IMR-90 (cell line): ENCODE results near the gene KPNA5. TPM values are rescaled to one million over a fixed set of nuclear protein-coding genes. Genes with fewer than 3 reads are reported as not detected.

Source experiments
- ATAC-seq: fragments of 200-7000 bp; cut with Tn5 transposase; 2 replicates; pipeline ENCODE4 v1.9.1; 2020; ENCODE audit warnings: low read depth, mild to moderate bottlenecking, moderate library complexity
- BruUV-seq: library from RNA; stranded (reverse); fragments of 400-500 nt; replicated peaks from 2 replicates; lab custom pipeline; 2021; lab: Mats Ljungman, UMichigan
- CTCF ChIA-PET: fragments of 300-600 bp; formaldehyde crosslinking; extraction: SDS; loops from one replicate; lab custom pipeline; 2021; ENCODE audit warnings: antibody characterized with exemption; lab: Yijun Ruan, JAX
- POLR2A ChIA-PET: fragments of 300-600 bp; sonication (Branson Sonifier 250); formaldehyde crosslinking; loops from one replicate; lab custom pipeline; 2022; ENCODE audit warnings: antibody characterized with exemption; ENCODE audit not compliant: unreplicated experiment; lab: Charles Lee
- DNase-seq: peaks from one replicate; pipeline ENCODE4 v3.0.0; 2013
- H2AFZ ChIP-seq: replicated peaks from 2 replicates; pipeline ENCODE3; 2013; ENCODE audit warnings: low read length, mild to moderate bottlenecking; ENCODE audit not compliant: poor library complexity
- H2AK5ac ChIP-seq: 2 replicates; pipeline ENCODE4 v1.6.1; 2013; ENCODE audit warnings: low read depth, low read length, inconsistent platforms
- H2AK9ac ChIP-seq: replicated peaks from 2 replicates; pipeline ENCODE3; 2013; ENCODE audit warnings: mild to moderate bottlenecking, low read depth, low read length, moderate library complexity; ENCODE audit not compliant: poor library complexity
- H2BK120ac ChIP-seq: 2 replicates; pipeline ENCODE4 v1.6.1; 2013; ENCODE audit warnings: low read depth, low read length, inconsistent platforms
- H2BK15ac ChIP-seq: 3 replicates; pipeline ENCODE4 v1.6.1; 2013; ENCODE audit warnings: low read depth, low read length, inconsistent platforms
- H2BK20ac ChIP-seq: 2 replicates; pipeline ENCODE4 v1.6.1; 2013; ENCODE audit warnings: low read depth, mild to moderate bottlenecking, inconsistent platforms, low read length, moderate library complexity
- H2BK5ac ChIP-seq: 2 replicates; pipeline ENCODE4 v1.6.1; 2013; ENCODE audit warnings: mild to moderate bottlenecking, low read depth, low read length, inconsistent platforms; ENCODE audit not compliant: poor library complexity, severe bottlenecking
- H3K14ac ChIP-seq: replicated peaks from 2 replicates; pipeline ENCODE4 v1.6.1; 2013; ENCODE audit warnings: low read depth, low read length, inconsistent platforms
- H3K18ac ChIP-seq: 2 replicates; pipeline ENCODE4 v1.6.1; 2013; ENCODE audit warnings: low read depth, low read length, control low read depth
- H3K23ac ChIP-seq: 2 replicates; pipeline ENCODE4 v1.6.1; 2013; ENCODE audit warnings: low read depth, low read length, inconsistent platforms
- H3K27ac ChIP-seq: 2 replicates; pipeline ENCODE4 v1.5.1; 2013; ENCODE audit warnings: mild to moderate bottlenecking, control low read depth, low read length; ENCODE audit not compliant: insufficient read depth
- H3K27me3 ChIP-seq: 2 replicates; pipeline ENCODE4 v1.6.1; 2013; ENCODE audit warnings: low read length; ENCODE audit not compliant: control insufficient read depth, insufficient read depth
- H3K36me3 ChIP-seq: 2 replicates; pipeline ENCODE4 v1.6.1; 2013; ENCODE audit warnings: low read length, mixed read lengths; ENCODE audit not compliant: control insufficient read depth, insufficient read depth
- H3K4ac ChIP-seq: 2 replicates; pipeline ENCODE4 v1.6.1; 2013; ENCODE audit warnings: low read depth, low read length, inconsistent platforms
- H3K4me1 ChIP-seq: 2 replicates; pipeline ENCODE4 v1.6.1; 2013; ENCODE audit warnings: low read length, mixed read lengths; ENCODE audit not compliant: control insufficient read depth, insufficient read depth
- H3K4me2 ChIP-seq: 2 replicates; pipeline ENCODE4 v1.6.1; 2013; ENCODE audit warnings: low read depth, mild to moderate bottlenecking, control low read depth, low read length, moderate library complexity
- H3K4me3 ChIP-seq: 2 replicates; pipeline ENCODE4 v1.5.1; 2013; ENCODE audit warnings: low read depth, mild to moderate bottlenecking, control low read depth, low read length, moderate library complexity; ENCODE audit not compliant: insufficient read depth
- H3K56ac ChIP-seq: 2 replicates; pipeline ENCODE4 v1.6.1; 2013; ENCODE audit warnings: low read length, inconsistent platforms; ENCODE audit not compliant: insufficient read depth; ENCODE audit errors: extremely low read depth
- H3K79me1 ChIP-seq, 2 experiments: 2 replicates each; pipeline ENCODE4 v1.6.1; 2013; ENCODE audit warnings: low read length in 2 of 2, inconsistent platforms in 1 of 2, low read depth in 1 of 2
- H3K9ac ChIP-seq: 2 replicates; pipeline ENCODE4 v1.6.1; 2013; ENCODE audit warnings: low read depth, low read length, control low read depth
- H3K9me1 ChIP-seq: 2 replicates; pipeline ENCODE4 v1.6.1; 2013; ENCODE audit warnings: low read length, inconsistent platforms; ENCODE audit not compliant: insufficient read depth
- H3K9me3 ChIP-seq: 2 replicates; pipeline ENCODE4 v1.6.1; 2013; ENCODE audit warnings: low read length; ENCODE audit not compliant: control insufficient read depth, insufficient read depth
- H4K20me1 ChIP-seq: 2 replicates; pipeline ENCODE4 v1.6.1; 2013; ENCODE audit warnings: low read length, inconsistent platforms; ENCODE audit not compliant: insufficient read depth
- H4K5ac ChIP-seq: 2 replicates; pipeline ENCODE4 v1.6.1; 2013; ENCODE audit warnings: mild to moderate bottlenecking, low read depth, low read length, control low read depth
- H4K8ac ChIP-seq, 2 experiments: 2 replicates each; pipeline ENCODE4 v1.6.1; 2013; ENCODE audit warnings: low read depth in 2 of 2, low read length in 2 of 2, control low read depth in 1 of 2, inconsistent platforms in 1 of 2
- H4K91ac ChIP-seq: 2 replicates; pipeline ENCODE4 v1.6.1; 2013; ENCODE audit warnings: low read depth, low read length, inconsistent platforms; ENCODE audit not compliant: insufficient read depth
- BHLHE40 ChIP-seq: fragments of 150-350 bp; IDR thresholded peaks from 2 replicates; pipeline ENCODE4 v1.6.1; 2016; ENCODE audit warnings: mild to moderate bottlenecking, low read depth, low read length
- CEBPB ChIP-seq: IDR thresholded peaks from 2 replicates; pipeline ENCODE4 v1.6.1; 2012; ENCODE audit warnings: low read depth, low read length, improper control_type of control experiment
- CHD1 ChIP-seq: IDR thresholded peaks from 2 replicates; pipeline ENCODE4 v1.6.1; 2012; ENCODE audit warnings: low read depth, low read length, improper control_type of control experiment
- CTCF ChIP-seq: conservative IDR thresholded peaks from 2 replicates; pipeline ENCODE4 v1.5.1; 2012; ENCODE audit warnings: mild to moderate bottlenecking, low read depth, low read length, improper control_type of control experiment
- ELK1 ChIP-seq: fragments of 150-350 bp; IDR thresholded peaks from 2 replicates; pipeline ENCODE4 v1.6.1; 2016; ENCODE audit warnings: low read depth, mild to moderate bottlenecking, low read length, moderate library complexity, borderline replicate concordance
- FOS ChIP-seq: fragments of 150-350 bp; IDR thresholded peaks from 2 replicates; pipeline ENCODE4 v1.6.1; 2016; ENCODE audit warnings: low read depth, low read length
- MAFK ChIP-seq: IDR thresholded peaks from 2 replicates; pipeline ENCODE4 v1.6.1; 2012; ENCODE audit warnings: low read depth, low read length, improper control_type of control experiment
- MAZ ChIP-seq: IDR thresholded peaks from 2 replicates; pipeline ENCODE4 v1.6.1; 2012; ENCODE audit warnings: low read depth, mild to moderate bottlenecking, low read length, improper control_type of control experiment, moderate library complexity, borderline replicate concordance
- MXI1 ChIP-seq: IDR thresholded peaks from 2 replicates; pipeline ENCODE4 v1.6.1; 2012; ENCODE audit warnings: low read depth, mild to moderate bottlenecking, low read length, moderate library complexity, borderline replicate concordance
- NFE2L2 ChIP-seq: fragments of 150-350 bp; IDR thresholded peaks from 2 replicates; pipeline ENCODE4 v1.6.1; 2016; ENCODE audit warnings: low read depth, mild to moderate bottlenecking, low read length
- POLR2A ChIP-seq: IDR thresholded peaks from 2 replicates; pipeline ENCODE4 v1.6.1; 2012; ENCODE audit warnings: mild to moderate bottlenecking, low read depth, low read length
- RAD21 ChIP-seq: IDR thresholded peaks from 2 replicates; pipeline ENCODE4 v1.6.1; 2012; ENCODE audit warnings: low read length, improper control_type of control experiment
- RCOR1 ChIP-seq: IDR thresholded peaks from 2 replicates; pipeline ENCODE4 v1.6.1; 2012; ENCODE audit warnings: mild to moderate bottlenecking, low read length, improper control_type of control experiment; ENCODE audit not compliant: insufficient replicate concordance
- RFX5 ChIP-seq: IDR thresholded peaks from 2 replicates; pipeline ENCODE4 v1.8.0; 2012; ENCODE audit warnings: low read depth, mild to moderate bottlenecking, low read length, moderate library complexity
- SMC3 ChIP-seq: fragments of 150-350 bp; IDR thresholded peaks from 2 replicates; pipeline ENCODE4 v1.6.1; 2016; ENCODE audit warnings: low read depth, mild to moderate bottlenecking, antibody characterized with exemption, low read length, moderate library complexity
- WGBS, 2 experiments: methylation state at CpG; one replicate each; pipeline versions ENCODE4 v1.1.5 to v1.1.7; 2013; ENCODE audit warnings: missing lambda C conversion rate in 2 of 2; ENCODE audit not compliant: insufficient read length in 1 of 2; ENCODE audit errors: extremely low coverage in 2 of 2; 5-methylcytosine and 5-hydroxymethylcytosine counted together
- dilution Hi-C: fragments of 300-500 bp; cut with HindIII; formaldehyde crosslinking; loops from one replicate; pipeline ENCODE4 v1.14.3; 2018; ENCODE audit warnings: low sequenced_read_pairs; ENCODE audit not compliant: unreplicated experiment
- in situ Hi-C: fragments of 300-500 bp; cut with MboI; formaldehyde crosslinking; loops from 3 replicates; pipeline ENCODE4 v1.14.3; 2019; ENCODE audit warnings: low sequenced_read_pairs, inconsistent platforms, mixed read lengths
- intact Hi-C: fragments of 100-400 bp; cut with micrococcal nuclease; formaldehyde crosslinking; loops from 2 replicates; pipeline ENCODE4 v1.10.0; 2022
- polyA plus RNA-seq, 3 experiments: library from polyadenylated mRNA; depleted of rRNA; stranded (reverse); fragments of >200 nt; gene quantifications; 2 replicates each; pipeline ENCODE4 v1.2.3, GENCODE V29; 2012; ENCODE audit warnings: low replicate concordance in 1 of 3
- total RNA-seq: library from RNA; depleted of rRNA; stranded (reverse); fragments of >200 nt; gene quantifications from 2 replicates; pipeline ENCODE4 v1.2.3, GENCODE V29; 2012
- TF ChIP-seq, protein P1 (sequence below): fragments of 150-350 bp; IDR thresholded peaks from 2 replicates; pipeline ENCODE4 v1.6.1; 2017; ENCODE audit warnings: mild to moderate bottlenecking, antibody characterized with exemption, low read length, low read depth

Gene KPNA5
- total and polyA plus RNA-seq, 2 of the 4 experiments (the other 2 are of a cell fraction) = 2.2 to 5.9 TPM

- H2AFZ ChIP-seq = no peak overlapping the region
- DNase-seq (no peak), ATAC-seq (no peak)
- no peaks in the 10 kb centered on the region for H3K36me3 ChIP-seq
- H3K4me1 ChIP-seq = no peaks in the 10 kb centered on the region; the same call in 1 of the 2 replicates
- H3K9ac ChIP-seq = no peak overlapping the region
- H3K9me3 ChIP-seq = no peaks in the 10 kb centered on the region
- WGBS, 2 experiments = no CpG with 5 or more reads among the region's 7 CpGs
- no peak overlapping the region for H2BK120ac ChIP-seq
- H4K8ac ChIP-seq = no peak overlapping the region
- H2BK15ac ChIP-seq = no peak overlapping the region
- H3K27me3 ChIP-seq = no peaks in the 10 kb centered on the region
- H2BK20ac ChIP-seq = no peak overlapping the region
- no peak overlapping the region for H3K18ac ChIP-seq
- no peak for TF ChIP-seq CHD1
- no peak for TF ChIP-seq MAZ
- TF ChIP-seq CEBPB = no peak
- no peak for TF ChIP-seq SMC3
- no peak for TF ChIP-seq FOS
- no peak for TF ChIP-seq MAFK
- no peak for TF ChIP-seq RCOR1
- no peak for TF ChIP-seq CTCF
- TF ChIP-seq ELK1 = no peak
- TF ChIP-seq, protein P1, sequence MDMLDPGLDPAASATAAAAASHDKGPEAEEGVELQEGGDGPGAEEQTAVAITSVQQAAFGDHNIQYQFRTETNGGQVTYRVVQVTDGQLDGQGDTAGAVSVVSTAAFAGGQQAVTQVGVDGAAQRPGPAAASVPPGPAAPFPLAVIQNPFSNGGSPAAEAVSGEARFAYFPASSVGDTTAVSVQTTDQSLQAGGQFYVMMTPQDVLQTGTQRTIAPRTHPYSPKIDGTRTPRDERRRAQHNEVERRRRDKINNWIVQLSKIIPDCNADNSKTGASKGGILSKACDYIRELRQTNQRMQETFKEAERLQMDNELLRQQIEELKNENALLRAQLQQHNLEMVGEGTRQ = no peak
- TF ChIP-seq RFX5 = no peak
- no peak for TF ChIP-seq NFE2L2
- no peak for TF ChIP-seq MXI1
- TF ChIP-seq POLR2A = no peak
- TF ChIP-seq RAD21 = no peak
- no peak for TF ChIP-seq BHLHE40
- no peak overlapping the region for H2AK5ac ChIP-seq
- CTCF ChIA-PET = no interaction called here
- dilution Hi-C loops = no loop called here
- H3K23ac ChIP-seq = no peak overlapping the region
- H2AK9ac ChIP-seq = no peak overlapping the region
- POLR2A ChIA-PET = no interaction called here
- intact Hi-C loops = no loop called here
- H3K14ac ChIP-seq = no peak overlapping the region
- no peak overlapping the region for H3K27ac ChIP-seq
- H2BK5ac ChIP-seq = no peak overlapping the region
- no peak overlapping the region for H3K56ac ChIP-seq
- BruUV-seq = no TSS peak
- no peak overlapping the region for H4K5ac ChIP-seq
- peaks cover 15% of the 10 kb centered on the region; the same call in 1 of the 2 replicates for H4K20me1 ChIP-seq
- no peak overlapping the region for H3K4ac ChIP-seq
- peaks cover 4% of the 10 kb centered on the region; the same call in 1 of the 2 replicates for H3K9me1 ChIP-seq
- no peak overlapping the region for H3K4me3 ChIP-seq
- H4K91ac ChIP-seq = no peak overlapping the region
- H3K4me2 ChIP-seq = peak overlapping the region; percentile 63
- H3K79me1 ChIP-seq = peaks cover 16 to 36% of the 10 kb centered on the region in 2 experiments
- in situ Hi-C loops = no loop called here
These were observed 15.5 kb upstream of the KPNA5 start for GRCh38 chr6:116665464-116665863.
